ENCODE results near the gene GORASP2.

GORASP2 gene

GRCh38 chr2:170923799-170924198, 5.3 kb upstream of the GORASP2 start:
- no peak for DNase-seq (ENCODE audit: low read depth in 2 of 2)

GRCh38 chr2:170924969-170925368, 4.1 kb upstream of the GORASP2 start:
- no peak for DNase-seq (ENCODE audit: low read depth in 2 of 2)

GRCh38 chr2:170925923-170926322, 3.1 kb upstream of the GORASP2 start:
- DNase-seq (ENCODE audit: low read depth in 2 of 2), result no peak

- no peak for DNase-seq (ENCODE audit: low read depth in 2 of 2)
Observed at GRCh38 chr2:170926743-170927297, 2.2 kb upstream of the GORASP2 start.

GRCh38 chr2:170928036-170928823, 823 bp upstream of the GORASP2 start:
- no peak for DNase-seq (ENCODE audit: low read depth in 2 of 2)

- peak in 1 of 2 donors; percentile 12 for DNase-seq (ENCODE audit: low read depth in 2 of 2)
Observed at GRCh38 chr2:170929686-170930050, 615 bp downstream of the GORASP2 start.

GRCh38 chr2:170930131-170930990, 1.3 kb downstream of the GORASP2 start:
- DNase-seq (ENCODE audit: low read depth in 2 of 2), result peak in 1 of 2 donors; percentile 16

GRCh38 chr2:170930991-170931266, 1.9 kb downstream of the GORASP2 start:
- no peak for DNase-seq (ENCODE audit: low read depth in 2 of 2)

- no peak for DNase-seq (ENCODE audit: low read depth in 2 of 2)
Observed at GRCh38 chr2:170932166-170932565, 3.1 kb downstream of the GORASP2 start.

- no peak for DNase-seq (ENCODE audit: low read depth in 2 of 2)
Observed at GRCh38 chr2:170932948-170933347, 3.9 kb downstream of the GORASP2 start.

- DNase-seq (ENCODE audit: low read depth in 2 of 2), result no peak
Observed at GRCh38 chr2:170937709-170938379, 8.8 kb downstream of the GORASP2 start.

GRCh38 chr2:170940066-170940465, 11.0 kb downstream of the GORASP2 start:
- no peak for DNase-seq (ENCODE audit: low read depth in 2 of 2)

GRCh38 chr2:170942615-170943014, 13.6 kb downstream of the GORASP2 start:
- no peak for DNase-seq (ENCODE audit: low read depth in 2 of 2)

- DNase-seq (ENCODE audit: low read depth in 2 of 2), result no peak
Observed at GRCh38 chr2:170943041-170943440, 14.0 kb downstream of the GORASP2 start.

GRCh38 chr2:170943596-170943995, 14.5 kb downstream of the GORASP2 start:
- no peak for DNase-seq (ENCODE audit: low read depth in 2 of 2)

- no peak for DNase-seq (ENCODE audit: low read depth in 2 of 2)
Observed at GRCh38 chr2:170944545-170944944, 15.5 kb downstream of the GORASP2 start.

GRCh38 chr2:170949415-170949814, 20.4 kb downstream of the GORASP2 start:
- no peak for DNase-seq (ENCODE audit: low read depth in 2 of 2)

- no peak for DNase-seq (ENCODE audit: low read depth in 2 of 2)
Observed at GRCh38 chr2:170950221-170950761, 21.2 kb downstream of the GORASP2 start.

GRCh38 chr2:170953941-170954340, 24.9 kb downstream of the GORASP2 start:
- DNase-seq (ENCODE audit: low read depth in 2 of 2), result no peak

GRCh38 chr2:170963386-170963785, 34.3 kb downstream of the GORASP2 start:
- no peak for DNase-seq (ENCODE audit: low read depth in 2 of 2)

GRCh38 chr2:170965446-170966225, 36.6 kb downstream of the GORASP2 start:
- no peak for DNase-seq (ENCODE audit: low read depth in 2 of 2)

All from stimulated activated CD4-positive, alpha-beta T cell treated with anti-CD3 and anti-CD28 coated beads, Interleukin-1b, Interleukin-23, amount 100 ng/mL, for 1 hour (primary cell).